Cardiac fibroblast (primary cell): ENCODE results near the gene EPGN.
A peak's percentile ranks its signal among the peaks of the same experiment; 100 is the strongest.

Experiments
- DNase-seq, 2 donors: peaks; one replicate each; pipeline versions ENCODE4 v3.0.0 to v3.0.0-alpha.2; 2010; ENCODE audit warnings: low read depth in 2 of 2
- H3K4me3 ChIP-seq, 2 donors: replicated peaks in 1 of 2; 1 replicate in 1 of 2; 2 replicates in 1 of 2; pipeline ENCODE4 v1.5.1; 2011; ENCODE audit warnings: low read depth in 2 of 2, low read length in 2 of 2, mild to moderate bottlenecking in 2 of 2, moderate library complexity in 1 of 2
- TF ChIP-seq, protein P1 (sequence below): IDR thresholded peaks from one replicate; pipeline ENCODE4 v1.5.1; 2011; ENCODE audit warnings: low read depth, mild to moderate bottlenecking, low read length, inconsistent platforms

The EPGN gene, protein sequence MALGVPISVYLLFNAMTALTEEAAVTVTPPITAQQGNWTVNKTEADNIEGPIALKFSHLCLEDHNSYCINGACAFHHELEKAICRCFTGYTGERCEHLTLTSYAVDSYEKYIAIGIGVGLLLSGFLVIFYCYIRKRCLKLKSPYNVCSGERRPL

DNA sequence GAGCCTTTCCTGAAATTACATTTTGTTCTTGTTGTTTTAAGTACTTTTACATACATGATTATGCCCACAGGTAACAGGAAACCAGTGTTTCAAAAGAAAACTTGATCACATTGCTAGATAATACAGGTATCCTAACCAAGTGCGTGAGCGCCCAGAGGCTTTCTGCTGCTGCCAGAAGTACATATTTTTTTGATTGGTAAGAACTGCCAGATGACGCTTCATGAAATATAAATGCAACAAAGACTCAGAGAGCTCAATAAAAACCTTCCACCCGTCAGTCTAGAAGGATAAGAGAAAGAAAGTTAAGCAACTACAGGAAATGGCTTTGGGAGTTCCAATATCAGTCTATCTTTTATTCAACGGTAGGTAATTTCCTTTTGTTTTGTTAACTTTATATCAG lies at the start of gene EPGN:
TSS of gene EPGN (plus strand) at position 256 of the 400 bp plus-strand sequence. CDS start at position 320, 64 bp downstream.
- peak within 1 kb of the TSS in 1 of 2 donors; percentile 3 for H3K4me3 ChIP-seq
- TF ChIP-seq, protein P1, sequence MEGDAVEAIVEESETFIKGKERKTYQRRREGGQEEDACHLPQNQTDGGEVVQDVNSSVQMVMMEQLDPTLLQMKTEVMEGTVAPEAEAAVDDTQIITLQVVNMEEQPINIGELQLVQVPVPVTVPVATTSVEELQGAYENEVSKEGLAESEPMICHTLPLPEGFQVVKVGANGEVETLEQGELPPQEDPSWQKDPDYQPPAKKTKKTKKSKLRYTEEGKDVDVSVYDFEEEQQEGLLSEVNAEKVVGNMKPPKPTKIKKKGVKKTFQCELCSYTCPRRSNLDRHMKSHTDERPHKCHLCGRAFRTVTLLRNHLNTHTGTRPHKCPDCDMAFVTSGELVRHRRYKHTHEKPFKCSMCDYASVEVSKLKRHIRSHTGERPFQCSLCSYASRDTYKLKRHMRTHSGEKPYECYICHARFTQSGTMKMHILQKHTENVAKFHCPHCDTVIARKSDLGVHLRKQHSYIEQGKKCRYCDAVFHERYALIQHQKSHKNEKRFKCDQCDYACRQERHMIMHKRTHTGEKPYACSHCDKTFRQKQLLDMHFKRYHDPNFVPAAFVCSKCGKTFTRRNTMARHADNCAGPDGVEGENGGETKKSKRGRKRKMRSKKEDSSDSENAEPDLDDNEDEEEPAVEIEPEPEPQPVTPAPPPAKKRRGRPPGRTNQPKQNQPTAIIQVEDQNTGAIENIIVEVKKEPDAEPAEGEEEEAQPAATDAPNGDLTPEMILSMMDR = no peak
- peak; percentile 34 to 38 for DNase-seq

DNA sequence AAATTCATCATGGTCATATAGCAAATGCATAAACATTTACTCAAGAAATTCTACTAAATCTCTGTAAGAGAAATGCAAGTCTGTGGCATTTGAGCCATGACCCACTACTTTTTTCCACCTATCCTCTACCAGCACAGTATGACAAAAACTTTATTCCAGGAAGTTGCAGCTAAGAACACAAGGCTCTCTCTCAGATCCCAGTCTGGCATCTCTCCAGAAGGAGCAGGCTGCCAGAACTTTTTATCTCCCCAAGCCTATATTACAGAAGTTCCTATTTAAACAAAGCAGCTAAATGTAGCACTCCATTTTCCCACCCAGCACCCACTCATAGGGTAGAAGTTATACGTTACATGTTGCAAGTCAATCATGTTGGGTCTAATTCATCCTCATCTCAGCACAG lies 49.3 kb upstream of the EPGN start:
- H3K4me3 ChIP-seq = no peak overlapping the region
- TF ChIP-seq, protein P1 = no peak
- DNase-seq = peak; percentile 70 to 94

DNA sequence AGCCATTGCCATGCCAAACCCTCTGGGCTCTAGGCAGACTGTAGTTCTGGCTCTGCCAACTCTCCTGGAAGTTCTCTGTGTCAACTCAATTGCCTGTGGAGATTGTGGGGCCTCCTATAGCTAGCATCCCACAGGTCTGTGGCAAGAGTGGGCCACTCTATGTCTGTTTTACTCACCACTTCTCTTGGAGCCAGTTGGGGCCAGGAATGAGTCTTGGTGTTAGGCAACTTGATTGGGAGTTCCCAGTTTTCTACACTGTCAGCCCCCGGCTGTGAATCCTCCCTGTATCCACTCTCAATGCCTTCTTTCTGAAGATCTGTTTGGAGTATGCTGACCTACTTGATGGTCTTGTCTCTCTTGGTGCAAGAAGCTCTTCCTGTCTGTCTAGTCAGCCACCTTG lies 48.2 kb upstream of the EPGN start:
- no peak for DNase-seq
- TF ChIP-seq, protein P1 = no peak

DNA sequence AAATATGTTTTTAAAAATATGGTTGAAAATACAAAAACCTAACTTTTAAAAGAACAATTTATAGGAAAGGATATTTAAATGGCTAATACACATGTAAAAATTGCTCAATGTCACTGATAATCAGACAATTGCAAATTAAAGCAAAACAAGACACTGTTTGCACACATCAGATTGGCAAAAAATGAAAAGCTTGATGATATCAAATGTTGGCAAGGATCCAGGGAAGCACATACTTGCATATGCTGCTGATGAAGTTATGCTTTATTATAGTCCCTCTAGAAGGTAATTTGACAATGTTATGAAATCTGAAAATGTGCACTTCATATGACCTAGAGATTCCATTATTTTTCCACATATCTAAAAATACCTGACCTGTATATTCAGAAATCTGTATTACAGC lies 45.7 kb upstream of the EPGN start:
- no peak overlapping the region for H3K4me3 ChIP-seq
- TF ChIP-seq, protein P1 = no peak
- peak; percentile 26 to 39 for DNase-seq

More for the DNA sequence above, 48.2 kb upstream of the EPGN start:
- H3K4me3 ChIP-seq = no peak overlapping the region

DNA sequence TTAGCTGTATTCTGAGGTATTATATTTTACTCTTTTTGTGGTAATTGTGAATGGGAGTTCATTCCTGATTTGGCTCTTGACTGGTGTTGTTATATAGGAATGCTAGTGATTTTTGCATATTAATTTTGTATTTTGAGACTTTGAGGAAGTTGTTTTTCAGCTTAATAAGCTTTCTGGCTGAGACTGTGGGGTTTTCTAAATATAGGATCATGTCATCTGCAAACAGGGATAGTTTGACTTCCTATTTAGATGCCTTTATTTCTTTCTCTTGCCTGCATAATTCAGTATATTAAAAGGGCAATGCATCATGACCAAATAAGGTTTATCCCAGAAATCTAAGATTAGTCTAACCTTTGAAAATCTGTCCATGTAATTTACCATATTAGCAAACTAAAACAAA lies 44.7 kb upstream of the EPGN start:
- DNase-seq = no peak
- no peak overlapping the region for H3K4me3 ChIP-seq
- TF ChIP-seq, protein P1 = no peak

DNA sequence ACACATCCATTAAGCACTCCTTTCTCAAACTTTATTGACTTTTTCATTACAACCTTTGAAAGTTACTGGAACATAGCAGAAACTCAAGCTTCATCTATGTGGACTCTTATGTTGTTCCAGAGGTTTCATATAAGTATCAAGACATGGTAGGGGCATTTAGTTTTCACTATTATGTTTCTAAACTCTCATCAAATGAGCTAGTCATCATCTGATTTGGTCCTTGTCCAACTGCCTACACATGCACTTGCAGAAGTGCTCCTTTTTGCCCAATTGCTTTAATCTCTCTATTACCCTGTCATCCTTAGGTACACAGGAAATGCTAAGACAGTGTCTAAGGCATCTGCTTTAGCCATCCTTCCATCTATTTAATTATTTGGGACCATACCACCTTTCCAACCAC lies 42.2 kb upstream of the EPGN start:
- TF ChIP-seq, protein P1 = no peak
- H3K4me3 ChIP-seq = no peak overlapping the region
- peak in 1 of 2 donors; percentile 12 for DNase-seq
